HG03432 (cell line): ENCODE results near the gene GLOD4.
"Not testable (repeated sequence)": the region's sequence is repeated elsewhere in the genome, so short reads cannot be mapped to it uniquely, and the experiment has no call there.

Source experiments
- ATAC-seq: cut with Tn5 transposase; IDR thresholded peaks from one replicate; pipeline ENCODE4 v1.9.1; 2021; ENCODE audit warnings: mild to moderate bottlenecking, moderate library complexity; ENCODE audit not compliant: unreplicated experiment

Gene GLOD4

GRCh38 chr17:778096-778495 is 4.0 kb downstream of the GLOD4 start:
- no peak for ATAC-seq

- no peak for ATAC-seq
Measured at GRCh38 chr17:774313-774584, 7.8 kb downstream of the GLOD4 start.

- ATAC-seq: no peak
Measured at GRCh38 chr17:773467-774312, 8.4 kb downstream of the GLOD4 start.

GRCh38 chr17:773016-773415 is 9.1 kb downstream of the GLOD4 start:
- ATAC-seq: no peak

GRCh38 chr17:767076-767475 is 15.0 kb downstream of the GLOD4 start:
- ATAC-seq: no peak

- ATAC-seq: no peak
Measured at GRCh38 chr17:760371-760770, 21.7 kb downstream of the GLOD4 start.

GRCh38 chr17:759964-760363 is 22.1 kb downstream of the GLOD4 start:
- no peak for ATAC-seq

- ATAC-seq: not testable (repeated sequence)
Measured at GRCh38 chr17:756010-756567, 26.0 kb downstream of the GLOD4 start.

- not testable (repeated sequence) for ATAC-seq
Measured at GRCh38 chr17:755319-755961, 26.6 kb downstream of the GLOD4 start.

GRCh38 chr17:753418-753817 is 28.7 kb downstream of the GLOD4 start:
- no peak for ATAC-seq

GRCh38 chr17:752620-753219 is 29.4 kb downstream of the GLOD4 start:
- ATAC-seq: no peak

GRCh38 chr17:752002-752619 is 30.0 kb downstream of the GLOD4 start, which contains the start of gene GEMIN4:
Gene GEMIN4, minus strand, starts transcription at chr17:752264. Its CDS starts 122 bp downstream, at chr17:752142.
- ATAC-seq: peak; percentile 84

GRCh38 chr17:751269-752001 is 30.6 kb downstream of the GLOD4 start:
- ATAC-seq: peak; percentile 33

- ATAC-seq: no peak
Measured at GRCh38 chr17:750431-751037, 31.5 kb downstream of the GLOD4 start.

- ATAC-seq: not testable (repeated sequence)
Measured at GRCh38 chr17:749359-749758, 32.7 kb downstream of the GLOD4 start.

- not testable (repeated sequence) for ATAC-seq
Measured at GRCh38 chr17:748604-749003, 33.5 kb downstream of the GLOD4 start.

GRCh38 chr17:746783-747629 is 35.1 kb downstream of the GLOD4 start:
- no peak for ATAC-seq

GRCh38 chr17:746181-746580 is 35.9 kb downstream of the GLOD4 start:
- ATAC-seq: no peak

- ATAC-seq: no peak
Measured at GRCh38 chr17:745406-745805, 36.7 kb downstream of the GLOD4 start.
